OCI-LY1 (cell line): ENCODE measurements around the gene FGF3.

ENCODE experiments used
- EZH2 ChIP-seq: fragments of 200-600 bp; sonication (generic), shearing (Covaris generic); IDR thresholded peaks from 2 replicates; pipeline ENCODE4 v1.8.0; 2017; ENCODE audit warnings: borderline replicate concordance, mixed run types, mild to moderate bottlenecking, antibody characterized with exemption, low read length, moderate library complexity, mixed read lengths
- TF ChIP-seq, protein P1 (sequence below): fragments of 200-600 bp; sonication (generic), shearing (Covaris generic); IDR thresholded peaks from 2 replicates; pipeline ENCODE4 v1.5.1; 2017; ENCODE audit warnings: mild to moderate bottlenecking, antibody characterized with exemption, low read length, moderate library complexity, mixed read lengths

- TF ChIP-seq EZH2: no peak
- TF ChIP-seq, protein P1, sequence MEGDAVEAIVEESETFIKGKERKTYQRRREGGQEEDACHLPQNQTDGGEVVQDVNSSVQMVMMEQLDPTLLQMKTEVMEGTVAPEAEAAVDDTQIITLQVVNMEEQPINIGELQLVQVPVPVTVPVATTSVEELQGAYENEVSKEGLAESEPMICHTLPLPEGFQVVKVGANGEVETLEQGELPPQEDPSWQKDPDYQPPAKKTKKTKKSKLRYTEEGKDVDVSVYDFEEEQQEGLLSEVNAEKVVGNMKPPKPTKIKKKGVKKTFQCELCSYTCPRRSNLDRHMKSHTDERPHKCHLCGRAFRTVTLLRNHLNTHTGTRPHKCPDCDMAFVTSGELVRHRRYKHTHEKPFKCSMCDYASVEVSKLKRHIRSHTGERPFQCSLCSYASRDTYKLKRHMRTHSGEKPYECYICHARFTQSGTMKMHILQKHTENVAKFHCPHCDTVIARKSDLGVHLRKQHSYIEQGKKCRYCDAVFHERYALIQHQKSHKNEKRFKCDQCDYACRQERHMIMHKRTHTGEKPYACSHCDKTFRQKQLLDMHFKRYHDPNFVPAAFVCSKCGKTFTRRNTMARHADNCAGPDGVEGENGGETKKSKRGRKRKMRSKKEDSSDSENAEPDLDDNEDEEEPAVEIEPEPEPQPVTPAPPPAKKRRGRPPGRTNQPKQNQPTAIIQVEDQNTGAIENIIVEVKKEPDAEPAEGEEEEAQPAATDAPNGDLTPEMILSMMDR: no peak
Observed at GRCh38 chr11:69828276-69828970, 9.2 kb upstream of the FGF3 start.
